OCI-LY7 (cell line): Measurements from ENCODE around the gene RNF5.

Experiments used
- CTCF ChIP-seq: fragments of 200-600 bp; sonication (generic); conservative IDR thresholded peaks from 2 replicates; pipeline ENCODE4 v1.5.1; 2014; ENCODE audit warnings: mild to moderate bottlenecking, antibody characterized with exemption, low read length, moderate library complexity, mixed read lengths
- EZH2phosphoT487 ChIP-seq: fragments of 200-600 bp; sonication (generic); IDR thresholded peaks from 2 replicates; pipeline ENCODE4 v1.6.1; 2018; ENCODE audit warnings: low read depth, borderline replicate concordance, mild to moderate bottlenecking, mixed run types, antibody characterized with exemption, low read length, moderate library complexity, mixed read lengths

- TF ChIP-seq CTCF (no peak), EZH2phosphoT487 (no peak)
Measured at GRCh38 chr6:32210191-32210601, 32.0 kb downstream of the RNF5 start.
